Spleen (tissue), 11 donors: ENCODE measurements around the gene AFDN. TPM values are rescaled to one million over a fixed set of nuclear protein-coding genes. Genes with fewer than 3 reads are reported as not detected.

ENCODE experiments used
- DNase-seq: peaks from one replicate; pipeline ENCODE4 v3.0.0-alpha.2; 2020
- H3K27ac ChIP-seq, 8 donors: fragments of 200-600 bp; sonication (generic) in 7 of 8; 1 replicate in 4 of 8; 2 replicates in 4 of 8; pipeline versions ENCODE4 v1.5.0 to v1.8.0; 2016 to 2021; ENCODE audit warnings: inconsistent platforms in 4 of 8, mild to moderate bottlenecking in 4 of 8, moderate library complexity in 1 of 8
- H3K27me3 ChIP-seq, 7 donors: fragments of 200-600 bp; sonication (generic) in 6 of 7; replicated peaks in 1 of 7; 1 replicate in 4 of 7; 2 replicates in 3 of 7; pipeline versions ENCODE4 v1.5.0 to v1.8.0; 2016 to 2021; ENCODE audit warnings: inconsistent platforms in 3 of 7, mild to moderate bottlenecking in 1 of 7
- H3K36me3 ChIP-seq, 6 donors: fragments of 200-600 bp; sonication (generic) in 5 of 6; 1 replicate in 4 of 6; 2 replicates in 2 of 6; pipeline versions ENCODE4 v1.5.0 to v1.8.0; 2016 to 2021; ENCODE audit warnings: inconsistent platforms in 2 of 6
- H3K4me1 ChIP-seq, 6 donors: fragments of 200-600 bp; sonication (generic) in 5 of 6; 1 replicate in 3 of 6; 2 replicates in 3 of 6; pipeline versions ENCODE4 v1.5.0 to v1.8.0; 2016 to 2021; ENCODE audit warnings: inconsistent platforms in 3 of 6
- H3K4me3 ChIP-seq, 8 donors: fragments of 200-600 bp; sonication (generic) in 7 of 8; 1 replicate in 4 of 8; 2 replicates in 4 of 8; pipeline versions ENCODE4 v1.5.0 to v1.8.0; 2016 to 2021; ENCODE audit warnings: inconsistent platforms in 4 of 8, mild to moderate bottlenecking in 4 of 8, moderate library complexity in 2 of 8
- H3K9me3 ChIP-seq, 8 donors: fragments of 200-600 bp; sonication (generic) in 7 of 8; 1 replicate in 4 of 8; 2 replicates in 4 of 8; pipeline versions ENCODE4 v1.5.0 to v1.8.0; 2016 to 2021; ENCODE audit warnings: inconsistent platforms in 4 of 8
- CTCF ChIP-seq, 11 experiments: fragments of 200-600 bp in 7 of 11; fragments of 450-650 bp in 4 of 11; sonication (generic) in 4 of 11; IDR thresholded peaks in 8 of 11; conservative IDR thresholded peaks in 3 of 11; 1 replicate in 7 of 11; 2 replicates in 4 of 11; pipeline versions ENCODE4 v1.4.0 to v1.8.0; 2016 to 2021; ENCODE audit warnings: antibody characterized with exemption in 11 of 11, inconsistent platforms in 4 of 11, mild to moderate bottlenecking in 1 of 11
- POLR2A ChIP-seq, 3 donors: fragments of 450-650 bp; IDR thresholded peaks; one replicate each; pipeline ENCODE4 v1.5.1; 2017; ENCODE audit warnings: antibody characterized with exemption in 3 of 3, mild to moderate bottlenecking in 1 of 3
- POLR2AphosphoS5 ChIP-seq, 3 donors: sonication (generic); formaldehyde crosslinking; IDR thresholded peaks; one replicate each; pipeline ENCODE4 v1.5.1; 2017; ENCODE audit warnings: antibody characterized with exemption in 3 of 3
- WGBS, 5 donors: extraction: QIAGEN DNeasy Blood & Tissue Kit in 3 of 5; methylation state at CpG; one replicate each; pipeline versions ENCODE4 v1.1.5 to v1.1.7; 2013 to 2018; 5-methylcytosine and 5-hydroxymethylcytosine counted together
- intact Hi-C: fragments of 100-400 bp; cut with DNase I; formaldehyde crosslinking; loops from one replicate; pipeline ENCODE4 v1.15.0; 2023; ENCODE audit warnings: low total_unique reads
- polyA plus RNA-seq, 3 donors: library from polyadenylated mRNA; stranded (reverse); fragments of 200-250 nt; gene quantifications; one replicate each; pipeline ENCODE4 v1.2.1, GENCODE V29; 2013
- total RNA-seq, 7 donors: library from RNA; depleted of rRNA in 3 of 7; stranded (reverse); fragments of >200 nt in 3 of 7; fragmentation: NEBNext Ultra II Directional in 4 of 7; extraction: Animal tissue kit (Norgen Biotek cat#: 25700) in 4 of 7; gene quantifications; one replicate each; pipeline versions ENCODE4 v1.1.0 to v1.2.1, GENCODE V29; 2016 to 2021
- donor health status: healthy with polysubstance abuse.
- donor health status: DM: no; HTN: no; CAD: no; lungs with moderate emphysema.
- donor health status: DM: no; HTN: no; CAD: no.
- donor health status: Bipolar disorder and iron deficiency.
- donor health status: healthy.
- donor health status: DM: no; HTN: no; CAD: no.
- donor health status: DM: yes; HTN: yes; CAD: no.

The AFDN gene
- total and polyA plus RNA-seq, 10 donors: 7.4 to 148 (median 102) TPM

GRCh38 chr6:167802339-167802738 lies 24.4 kb upstream of the AFDN start:
- DNase-seq: peak; percentile 20
- no peak overlapping the region for H3K27ac ChIP-seq
- TF ChIP-seq POLR2AphosphoS5 (IDR thresholded peaks at IDR 0.05) (no peak), POLR2A (IDR thresholded peaks at IDR 0.05) (no peak), CTCF (IDR thresholded peaks at IDR 0.05 in 8 of 11, conservative IDR thresholded peaks at IDR 0.05 in 3 of 11) (no peak)
- no peaks in the 10 kb centered on the region for H3K36me3 ChIP-seq
- intact Hi-C loops: no loop called here
- 91 to 95% (median 92%) methylated on average over 3 of the region's 3 CpGs for WGBS, 5 donors
- peaks cover 0 to under 1% (median 0%) of the 10 kb centered on the region in 6 donors for H3K4me1 ChIP-seq
- H3K9me3 ChIP-seq: no peaks in the 10 kb centered on the region
- no peak overlapping the region for H3K4me3 ChIP-seq
- H3K27me3 ChIP-seq: peaks cover 0 to 52% (median 0%) of the 10 kb centered on the region in 7 donors

DNA sequence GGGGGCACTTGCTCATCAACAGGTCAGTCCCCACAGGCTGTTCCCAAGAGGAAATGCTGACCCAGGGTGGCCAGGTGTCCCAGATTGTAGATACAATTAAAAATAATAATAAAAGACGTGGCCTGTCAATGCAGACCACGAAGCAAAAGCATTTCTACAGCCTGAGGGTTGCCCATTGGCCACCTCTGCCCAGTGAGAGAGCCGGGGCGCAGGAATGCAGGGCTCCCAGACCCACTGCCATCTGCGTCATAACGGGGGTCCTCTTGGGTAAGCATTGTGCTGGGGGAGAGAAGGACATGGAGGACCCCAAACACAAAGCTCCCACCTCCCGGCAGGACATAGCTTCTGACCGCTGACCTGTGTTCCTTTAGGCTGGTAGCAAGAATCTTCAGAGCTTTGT lies 22.9 kb upstream of the AFDN start:
- Histone ChIP-seq H3K27ac (no peak overlapping the region), H3K4me3 (no peak overlapping the region), H3K4me1 (no peaks in the 10 kb centered on the region), H3K27me3 (peaks cover 0 to 39% (median 0%) of the 10 kb centered on the region in 7 donors), H3K9me3 (no peaks in the 10 kb centered on the region), H3K36me3 (no peaks in the 10 kb centered on the region)
- intact Hi-C loops: no loop called here
- peak; percentile 42 for DNase-seq
- TF ChIP-seq POLR2A (IDR thresholded peaks at IDR 0.05) (no peak), CTCF (IDR thresholded peaks at IDR 0.05 in 8 of 11, conservative IDR thresholded peaks at IDR 0.05 in 3 of 11) (no peak), POLR2AphosphoS5 (IDR thresholded peaks at IDR 0.05) (no peak)
- WGBS, 5 donors: 88 to 97% (median 92%) methylated on average over 8 of the region's 8 CpGs

- DNase-seq: peak; percentile 64
- H3K27ac ChIP-seq: no peak overlapping the region
- no peaks in the 10 kb centered on the region for H3K9me3 ChIP-seq
- no peaks in the 10 kb centered on the region for H3K36me3 ChIP-seq
- H3K4me3 ChIP-seq: no peak overlapping the region
- WGBS, 5 donors: 89 to 96% (median 90%) methylated on average over 23 to 24 of the region's 24 CpGs
- intact Hi-C loops: no loop called here
- TF ChIP-seq CTCF (IDR thresholded peaks at IDR 0.05 in 8 of 11, conservative IDR thresholded peaks at IDR 0.05 in 3 of 11): no peak
- TF ChIP-seq POLR2A (IDR thresholded peaks at IDR 0.05): no peak
- no peak for TF ChIP-seq POLR2AphosphoS5 (IDR thresholded peaks at IDR 0.05)
- peaks cover 0 to 35% (median 0%) of the 10 kb centered on the region in 7 donors for H3K27me3 ChIP-seq
- H3K4me1 ChIP-seq: no peaks in the 10 kb centered on the region
Measured at GRCh38 chr6:167804281-167805013, 22.3 kb upstream of the AFDN start.

GRCh38 chr6:167805349-167806060 lies 21.2 kb upstream of the AFDN start:
- TF ChIP-seq CTCF (IDR thresholded peaks at IDR 0.05 in 8 of 11, conservative IDR thresholded peaks at IDR 0.05 in 3 of 11): no peak
- TF ChIP-seq POLR2A (IDR thresholded peaks at IDR 0.05): no peak
- no peak for TF ChIP-seq POLR2AphosphoS5 (IDR thresholded peaks at IDR 0.05)
- no peaks in the 10 kb centered on the region for H3K9me3 ChIP-seq
- WGBS, 5 donors: 75 to 89% (median 80%) methylated on average over 8 of the region's 8 CpGs
- no peak overlapping the region for H3K27ac ChIP-seq
- H3K27me3 ChIP-seq: peaks cover 0 to 31% (median 0%) of the 10 kb centered on the region in 7 donors
- H3K4me1 ChIP-seq: no peaks in the 10 kb centered on the region
- H3K4me3 ChIP-seq: no peak overlapping the region
- DNase-seq: no peak
- H3K36me3 ChIP-seq: no peaks in the 10 kb centered on the region
- intact Hi-C loops: no loop called here
